KOPT-K1 (cell line): ENCODE data around the gene TMEM150C.

Experiments used
- H3K27ac ChIP-seq: fragments of 200-600 bp; sonication (generic); 2 replicates; pipeline ENCODE4 v1.5.1; 2016; ENCODE audit warnings: antibody characterized with exemption, mild to moderate bottlenecking, low read depth, low read length; ENCODE audit not compliant: poor library complexity, severe bottlenecking
- H3K36me3 ChIP-seq: fragments of 200-600 bp; sonication (generic); 2 replicates; pipeline ENCODE4 v1.5.1; 2017; ENCODE audit warnings: antibody characterized with exemption, mild to moderate bottlenecking, low read length, moderate library complexity; ENCODE audit not compliant: insufficient read depth
- H3K9me3 ChIP-seq: fragments of 200-600 bp; sonication (generic); 2 replicates; pipeline ENCODE4 v1.5.1; 2017; ENCODE audit warnings: antibody characterized with exemption, low read length, mild to moderate bottlenecking; ENCODE audit not compliant: insufficient read depth, poor library complexity, severe bottlenecking

Gene TMEM150C

DNA sequence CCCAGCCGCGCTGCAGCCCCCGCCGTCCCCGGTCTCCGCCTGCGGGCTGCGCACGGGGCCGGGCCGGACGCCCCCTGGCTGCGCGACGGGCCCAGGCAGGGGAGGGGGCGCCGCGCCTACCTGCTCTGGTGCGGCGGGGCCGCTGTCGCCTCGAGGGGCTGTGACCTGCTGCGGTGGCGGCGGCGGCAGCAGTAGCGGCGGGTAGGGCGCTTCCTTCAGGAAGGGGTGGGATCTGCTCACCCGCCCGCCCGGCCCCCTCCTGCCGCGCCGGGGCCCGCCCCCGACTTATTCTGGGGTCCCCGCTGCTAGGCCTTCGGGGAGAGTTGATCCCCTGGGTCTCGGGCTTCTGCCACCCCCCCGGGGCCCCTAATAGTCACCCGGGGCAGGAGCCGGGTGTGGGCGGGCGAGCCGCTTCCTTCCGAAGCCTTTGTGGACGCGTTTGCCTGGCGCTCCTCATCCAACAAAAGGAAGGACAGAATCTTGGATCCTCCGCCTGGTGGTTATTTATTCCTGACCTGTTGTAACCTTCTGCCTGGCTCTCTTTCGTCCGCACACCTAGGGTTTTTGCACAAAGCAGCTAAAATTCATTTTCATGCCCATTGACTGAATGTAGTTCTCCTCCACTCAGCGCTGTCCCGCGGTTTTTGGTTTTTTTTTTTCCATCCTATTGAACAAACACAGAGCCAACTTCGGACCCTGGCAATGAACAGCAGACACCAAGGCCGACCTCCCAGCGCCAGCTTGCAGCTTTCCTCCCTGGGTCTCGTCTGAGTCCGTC is at the start of gene TMEM150C:
Gene TMEM150C, minus strand, starts transcription at position 203 of the 778 bp plus-strand sequence. CDS start 57,331 bp downstream, outside the sequence.
- H3K9me3 ChIP-seq = no peaks in the 10 kb centered on the region
- no peak within 1 kb of the TSS for H3K27ac ChIP-seq
- no peaks in the 10 kb centered on the region for H3K36me3 ChIP-seq

- Histone ChIP-seq H3K27ac (no peak overlapping the region), H3K9me3 (no peaks in the 10 kb centered on the region), H3K36me3 (no peaks in the 10 kb centered on the region)
Measured at GRCh38 chr4:82611527-82611926, 49.7 kb upstream of the TMEM150C start.

DNA sequence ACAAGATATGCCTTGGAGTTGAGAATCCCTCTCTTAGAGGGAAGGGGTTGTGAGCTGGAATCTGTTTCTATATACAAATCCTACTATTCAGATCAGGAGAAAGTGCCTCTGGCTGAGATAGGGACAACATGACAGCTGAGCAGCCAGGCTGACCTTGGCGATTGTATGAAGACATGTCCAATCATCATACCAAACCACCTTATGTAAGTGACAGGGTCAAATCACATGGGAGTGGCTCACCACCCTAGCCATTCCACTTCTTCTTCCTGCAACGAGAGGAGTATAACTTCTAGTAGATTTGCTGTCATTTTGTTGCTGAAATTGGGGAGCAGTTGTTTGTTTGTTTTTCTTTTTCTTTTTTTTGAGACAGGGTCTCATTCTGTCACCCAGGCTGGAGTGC is 48.3 kb upstream of the TMEM150C start:
- H3K36me3 ChIP-seq = no peaks in the 10 kb centered on the region
- H3K9me3 ChIP-seq = no peaks in the 10 kb centered on the region
- no peak overlapping the region for H3K27ac ChIP-seq

- H3K27ac ChIP-seq = no peak overlapping the region
- no peaks in the 10 kb centered on the region for H3K36me3 ChIP-seq
Measured at GRCh38 chr4:82606622-82607021, 44.8 kb upstream of the TMEM150C start.

DNA sequence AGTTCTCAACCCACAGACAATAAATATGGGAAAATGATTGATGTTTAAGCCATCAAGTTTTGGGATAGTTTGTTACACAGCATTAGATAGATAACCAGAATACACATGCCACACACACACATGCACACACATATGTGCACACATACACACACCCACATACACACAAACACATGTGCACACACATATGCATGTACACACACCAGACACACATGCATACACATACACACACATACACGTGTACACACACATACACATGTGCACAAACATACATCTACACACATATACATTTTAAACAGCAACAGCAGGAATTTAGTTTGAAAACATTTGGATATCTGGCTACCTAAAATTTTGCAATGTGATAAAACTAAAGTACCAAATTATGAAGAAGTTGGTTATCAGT is 42.7 kb upstream of the TMEM150C start:
- H3K36me3 ChIP-seq = no peaks in the 10 kb centered on the region
- H3K27ac ChIP-seq = no peak overlapping the region
- H3K9me3 ChIP-seq = no peaks in the 10 kb centered on the region

More at GRCh38 chr4:82606622-82607021, 44.8 kb upstream of the TMEM150C start:
- no peaks in the 10 kb centered on the region for H3K9me3 ChIP-seq

DNA sequence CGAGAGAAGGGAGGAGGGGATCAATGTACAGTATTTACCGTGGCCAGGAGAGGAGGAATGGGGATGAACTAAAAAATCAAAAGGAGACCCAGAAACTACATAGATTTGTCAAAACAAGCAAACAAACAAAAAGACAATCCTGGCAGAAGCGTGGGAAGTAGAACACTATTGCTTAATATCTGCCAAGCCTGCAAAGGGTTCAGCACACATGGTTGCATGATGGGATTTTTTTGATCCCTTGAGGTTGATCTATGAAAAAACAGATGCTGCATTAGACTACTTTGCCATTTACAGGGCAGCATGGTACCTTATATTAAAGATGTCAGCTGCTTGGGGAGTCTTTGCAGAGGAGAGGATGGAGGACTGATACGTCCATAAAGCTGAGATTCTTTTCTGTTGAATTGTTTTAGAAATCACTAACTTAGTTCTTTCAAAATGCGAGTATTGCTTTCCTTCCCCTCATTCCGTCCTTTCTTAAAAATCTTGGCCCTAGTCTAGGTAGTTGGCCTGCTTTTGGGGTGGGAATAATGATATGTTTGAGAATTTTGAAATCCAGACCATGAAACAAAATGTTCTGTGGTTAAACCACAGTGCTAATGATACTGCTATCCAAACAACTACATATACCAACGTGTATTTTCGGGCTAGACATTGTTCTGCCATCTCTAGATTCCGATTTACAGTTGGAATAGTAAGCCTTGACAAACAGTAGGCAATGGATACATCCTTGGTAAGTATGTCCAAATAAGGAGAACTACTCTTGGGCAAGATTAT is 39.6 kb upstream of the TMEM150C start:
- no peak overlapping the region for H3K27ac ChIP-seq
- H3K36me3 ChIP-seq = no peaks in the 10 kb centered on the region
- no peaks in the 10 kb centered on the region for H3K9me3 ChIP-seq

- H3K9me3 ChIP-seq = no peaks in the 10 kb centered on the region
- no peak overlapping the region for H3K27ac ChIP-seq
- no peaks in the 10 kb centered on the region for H3K36me3 ChIP-seq
Measured at GRCh38 chr4:82599336-82599735, 37.5 kb upstream of the TMEM150C start.

DNA sequence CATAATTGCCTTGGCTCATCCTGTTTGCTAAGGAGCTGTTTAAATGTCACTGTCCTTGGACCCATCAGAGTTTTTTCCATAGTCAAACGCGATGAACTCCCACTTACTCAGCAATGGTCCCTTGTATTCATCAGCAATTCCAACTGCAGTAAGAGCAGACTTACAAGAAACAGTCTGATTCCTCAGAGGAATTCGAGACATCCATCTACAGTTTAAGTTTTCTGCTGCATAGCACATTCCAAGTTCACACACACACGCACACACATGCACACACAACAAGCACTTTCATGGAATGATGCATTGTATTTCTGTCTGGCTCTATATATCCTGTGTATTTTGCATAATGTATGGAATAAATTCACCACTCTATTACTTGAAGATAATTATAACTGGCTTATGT is 32.7 kb upstream of the TMEM150C start:
- H3K27ac ChIP-seq = no peak overlapping the region
- H3K9me3 ChIP-seq = no peaks in the 10 kb centered on the region
- H3K36me3 ChIP-seq = no peaks in the 10 kb centered on the region

DNA sequence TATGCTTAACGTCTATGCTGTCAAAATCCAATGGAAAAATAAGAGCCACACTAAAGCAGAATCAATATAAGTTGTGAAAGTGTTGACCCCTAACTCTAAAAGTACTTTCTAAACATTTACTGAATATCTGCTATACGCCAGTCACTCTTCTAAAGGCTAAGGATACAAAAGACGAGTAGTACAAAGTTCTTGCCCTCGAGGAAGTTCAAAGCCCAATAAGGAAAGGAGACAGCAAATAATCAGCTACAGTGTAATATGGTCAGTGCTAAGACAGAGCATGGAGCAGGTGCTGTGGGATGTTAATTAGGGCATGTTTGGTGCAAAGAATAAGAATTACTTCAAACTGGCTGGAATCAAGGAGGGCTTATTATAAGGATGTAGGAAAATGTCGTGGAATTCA is 31.6 kb upstream of the TMEM150C start:
- H3K27ac ChIP-seq = no peak overlapping the region
- no peaks in the 10 kb centered on the region for H3K9me3 ChIP-seq

DNA sequence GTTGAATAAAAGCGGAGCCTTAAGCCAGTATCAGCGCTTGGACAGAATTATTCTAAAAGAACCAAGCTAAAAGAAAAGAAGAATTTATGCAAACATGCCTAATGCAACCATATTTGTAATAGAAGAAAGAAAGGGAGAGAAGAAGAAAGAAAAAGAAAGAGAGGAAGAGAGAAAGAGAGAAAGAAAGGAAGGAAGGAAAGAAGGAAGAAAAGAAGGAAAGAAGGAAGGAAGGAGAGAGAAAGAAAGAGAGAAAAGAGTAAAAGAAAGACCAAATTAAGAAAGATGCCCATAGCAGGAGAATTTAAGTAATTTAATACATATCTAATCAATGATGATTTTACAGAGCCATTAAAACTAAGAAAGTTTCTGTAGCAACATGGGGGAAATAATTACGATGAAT is 30.9 kb upstream of the TMEM150C start:
- Histone ChIP-seq H3K36me3 (no peaks in the 10 kb centered on the region), H3K9me3 (no peaks in the 10 kb centered on the region), H3K27ac (no peak overlapping the region)

More for the DNA sequence above, 31.6 kb upstream of the TMEM150C start:
- H3K36me3 ChIP-seq = no peaks in the 10 kb centered on the region

DNA sequence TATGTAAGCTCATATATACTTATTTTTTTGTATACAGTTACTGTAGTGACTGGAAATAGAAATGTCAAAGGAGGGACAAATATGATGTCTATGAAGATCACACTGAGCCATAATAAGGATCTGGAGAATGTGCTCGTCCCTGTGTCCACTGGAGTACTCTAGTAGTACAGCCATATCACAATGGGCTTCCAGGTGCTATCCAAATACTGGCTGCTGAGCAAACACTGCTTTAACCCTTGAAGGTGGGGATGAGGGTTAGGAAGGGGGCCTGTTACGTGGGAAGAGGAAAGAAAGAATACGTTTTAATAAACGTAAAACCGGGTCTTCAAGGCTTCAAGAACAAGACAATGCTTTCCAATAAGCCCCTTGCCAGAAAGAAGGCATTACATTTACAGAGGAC is 29.8 kb upstream of the TMEM150C start:
- no peaks in the 10 kb centered on the region for H3K36me3 ChIP-seq
- no peak overlapping the region for H3K27ac ChIP-seq
- no peaks in the 10 kb centered on the region for H3K9me3 ChIP-seq

DNA sequence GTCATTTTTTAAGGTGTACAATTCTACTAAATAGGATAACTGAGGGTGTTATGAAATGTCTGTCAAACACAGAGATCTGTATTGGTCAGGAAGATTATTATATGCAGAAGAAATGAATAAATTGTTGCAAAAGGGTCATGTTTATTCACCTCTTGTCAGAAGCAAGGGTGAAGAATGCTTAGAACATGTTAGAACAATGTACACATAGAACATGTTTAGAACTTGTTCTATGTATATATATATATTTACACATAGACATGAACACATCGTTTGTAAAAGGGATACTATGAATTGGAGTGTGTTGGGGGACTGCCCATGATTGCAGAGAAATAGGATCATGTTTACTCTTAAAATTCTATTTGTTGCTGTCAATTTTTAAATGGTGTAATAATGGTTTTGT is 28.0 kb upstream of the TMEM150C start:
- no peaks in the 10 kb centered on the region for H3K36me3 ChIP-seq
- no peaks in the 10 kb centered on the region for H3K9me3 ChIP-seq
- H3K27ac ChIP-seq = no peak overlapping the region

DNA sequence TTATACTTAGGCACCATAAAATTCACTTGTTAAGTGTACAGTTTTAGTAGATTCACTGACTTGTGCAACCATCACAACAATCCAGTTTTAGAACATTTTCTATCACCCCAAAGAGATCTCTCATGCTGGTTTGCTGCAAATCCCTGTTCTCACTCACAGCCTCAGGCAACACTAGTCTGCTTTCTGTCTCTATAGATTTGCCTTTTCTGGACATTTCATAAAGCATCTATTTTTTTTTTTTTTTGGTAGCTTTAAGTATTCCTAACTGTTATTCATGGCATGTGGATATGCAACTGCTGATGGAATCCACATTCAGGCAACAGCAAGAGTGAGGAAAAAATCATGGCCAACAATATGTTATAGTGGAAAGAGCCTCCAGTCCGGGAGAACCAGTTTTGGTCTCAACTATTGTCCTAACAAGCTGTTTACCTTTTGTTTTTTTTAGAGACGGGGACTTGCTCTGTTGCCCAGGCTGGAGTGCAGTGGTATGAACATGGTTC is 27.0 kb upstream of the TMEM150C start:
- Histone ChIP-seq H3K9me3 (no peaks in the 10 kb centered on the region), H3K27ac (no peak overlapping the region), H3K36me3 (no peaks in the 10 kb centered on the region)

DNA sequence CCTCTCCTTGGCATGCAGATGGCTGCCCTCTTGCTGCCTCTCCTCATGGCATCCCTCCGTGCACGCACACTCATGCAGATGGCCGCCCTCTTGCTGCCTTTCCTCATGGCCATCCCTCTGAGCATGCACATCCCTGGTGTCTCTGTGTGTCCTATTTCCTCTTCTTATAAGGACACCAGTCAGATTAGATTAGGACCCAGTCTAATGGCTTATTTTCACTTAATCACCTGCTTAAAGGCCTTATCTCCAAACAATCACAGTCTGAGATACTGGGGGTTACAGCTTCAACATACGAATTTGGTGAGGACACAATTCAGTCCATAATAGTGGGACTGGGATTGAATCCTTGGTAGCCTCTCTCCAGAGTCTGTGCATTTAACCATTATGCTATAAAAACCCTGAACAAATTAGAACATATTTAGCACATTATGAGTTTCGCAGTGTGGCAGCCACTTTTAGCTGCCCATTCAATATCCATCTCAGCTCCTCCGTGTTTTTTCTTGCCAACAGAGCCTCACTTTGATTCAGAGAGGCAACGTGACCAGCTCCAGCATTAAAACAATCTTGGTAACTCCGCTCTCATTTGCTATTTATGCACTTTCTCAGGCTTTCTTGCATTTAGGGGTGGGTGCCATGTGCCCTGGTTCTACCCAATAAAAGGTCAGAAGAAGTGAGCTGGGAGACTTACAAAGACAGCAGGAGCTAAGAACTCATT is 26.2 kb upstream of the TMEM150C start:
- no peaks in the 10 kb centered on the region for H3K36me3 ChIP-seq
- H3K9me3 ChIP-seq = no peaks in the 10 kb centered on the region
- H3K27ac ChIP-seq = no peak overlapping the region
